K562 (cell line): Measurements from ENCODE around the gene INO80C. TPM values are rescaled to one million over a fixed set of nuclear protein-coding genes. Genes with fewer than 3 reads are reported as not detected.

ENCODE experiments used
- BMI1 ChIP-seq: fragments of 150-350 bp; IDR thresholded peaks from 2 replicates; pipeline ENCODE4 v1.6.1; 2014; ENCODE audit warnings: low read length
- CBX3 ChIP-seq, 2 experiments: IDR thresholded peaks; 1 replicate in 1 of 2; 2 replicates in 1 of 2; pipeline ENCODE4 v1.6.1; 2012; ENCODE audit warnings: inconsistent platforms in 2 of 2, low read length in 2 of 2, borderline replicate concordance in 1 of 2, control low read depth in 1 of 2
- CSDE1 ChIP-seq, 2 experiments: fragments of 450-650 bp; IDR thresholded peaks; 2 replicates each; pipeline ENCODE4 v1.6.1; 2016; ENCODE audit warnings: mild to moderate bottlenecking in 1 of 2
- GABPB2 ChIP-seq: fragments of 250-450 bp; sonication (Bioruptor Pico); conservative IDR thresholded peaks from 2 replicates; pipeline ENCODE4 v1.5.1; 2021; ENCODE audit warnings: mild to moderate bottlenecking
- MYC ChIP-seq, 2 experiments: fragments of 250-450 bp in 1 of 2; sonication (Bioruptor Pico) in 1 of 2; IDR thresholded peaks; 2 replicates each; pipeline versions ENCODE4 v1.5.1 to v1.6.1; 2012 to 2021; ENCODE audit warnings: low read depth in 2 of 2, borderline replicate concordance in 1 of 2, improper control_type of control experiment in 1 of 2, low read length in 1 of 2, mild to moderate bottlenecking in 1 of 2, moderate library complexity in 1 of 2
- SRSF9 ChIP-seq: fragments of 200-400 bp; formaldehyde crosslinking; IDR thresholded peaks from 2 replicates; pipeline ENCODE4 v1.6.1; 2017; ENCODE audit warnings: low read depth, low read length, borderline replicate concordance
- TBL1XR1 ChIP-seq, 2 experiments: IDR thresholded peaks; 2 replicates each; pipeline ENCODE4 v1.6.1; 2012; ENCODE audit warnings: improper control_type of control experiment in 2 of 2, low read length in 2 of 2, mild to moderate bottlenecking in 1 of 2
- TEAD4 ChIP-seq, 2 experiments: sonication (generic) in 1 of 2; formaldehyde crosslinking in 1 of 2; IDR thresholded peaks; 2 replicates each; pipeline versions ENCODE4 v1.6.1 to v1.8.0; 2012 to 2022; ENCODE audit warnings: borderline replicate concordance in 1 of 2, inconsistent platforms in 1 of 2, low read length in 1 of 2, mild to moderate bottlenecking in 1 of 2, missing genetic modification reagents in 1 of 2
- TRIM24 ChIP-seq, 2 experiments: fragments of 450-650 bp; IDR thresholded peaks; 2 replicates each; pipeline ENCODE4 v1.6.1; 2016
- ZFX ChIP-seq: sonication (generic); formaldehyde crosslinking; IDR thresholded peaks from 2 replicates; pipeline ENCODE4 v1.8.0; 2022; ENCODE audit warnings: mild to moderate bottlenecking, missing genetic modification reagents, moderate library complexity
- ZKSCAN1 ChIP-seq: fragments of 150-350 bp; IDR thresholded peaks from 2 replicates; pipeline ENCODE4 v1.6.1; 2016; ENCODE audit warnings: low read depth, low read length
- polyA plus RNA-seq, 8 experiments: library from polyadenylated mRNA; depleted of rRNA in 4 of 8; stranded (reverse) in 5 of 8; unstranded in 3 of 8; fragments of >200 nt; fragmentation: Nextera tagmentation in 2 of 8; fragmentation: Illumina TruSeq in 1 of 8; extraction: Ambion mirVana in 2 of 8; extraction: Trizol in 1 of 8; gene quantifications; 2 replicates each; pipeline versions ENCODE4 v1.2.1 to v1.2.3, GENCODE V29; 2011 to 2014; ENCODE audit warnings: inconsistent platforms in 1 of 8, missing spikeins in 1 of 8
- total RNA-seq, 7 experiments: library from RNA; depleted of rRNA in 6 of 7; stranded (reverse); fragments of >200 nt in 6 of 7; fragmentation: Illumina TruSeq in 2 of 7; extraction: Trizol in 2 of 7; gene quantifications; 2 replicates each; pipeline versions ENCODE4 v1.2.1 to v1.2.3, GENCODE V29; 2011 to 2021; ENCODE audit warnings: low replicate concordance in 1 of 7
- TF ChIP-seq, protein P1 (sequence below), 2 experiments: IDR thresholded peaks in 1 of 2; conservative IDR thresholded peaks in 1 of 2; 2 replicates each; pipeline ENCODE4 v1.6.1; 2016; ENCODE audit warnings: low read depth in 2 of 2, mild to moderate bottlenecking in 1 of 2, missing compliant biosample characterization in 1 of 2, missing genetic modification characterization in 1 of 2, moderate library complexity in 1 of 2
- TF ChIP-seq, protein P2 (sequence below): sonication (generic); formaldehyde crosslinking; IDR thresholded peaks from 2 replicates; pipeline ENCODE4 v1.8.0; 2022; ENCODE audit warnings: mild to moderate bottlenecking, missing genetic modification reagents
- TF ChIP-seq, protein P3 (sequence below): fragments of 250-450 bp; sonication (Bioruptor Pico); IDR thresholded peaks from 2 replicates; pipeline ENCODE4 v1.4.0; 2020; ENCODE audit warnings: mild to moderate bottlenecking
- TF ChIP-seq, protein P4 (sequence below), 2 experiments: fragments of 200-800 bp in 1 of 2; sonication (Bioruptor generic) in 1 of 2; sonication (generic) in 1 of 2; formaldehyde crosslinking in 1 of 2; IDR thresholded peaks in 1 of 2; conservative IDR thresholded peaks in 1 of 2; 2 replicates each; pipeline versions ENCODE4 v1.5.0 to v1.6.1; 2016 to 2020; ENCODE audit warnings: missing compliant biosample characterization in 1 of 2, missing genetic modification characterization in 1 of 2, missing genetic modification reagents in 1 of 2
- TF ChIP-seq, protein P5 (sequence below): sonication (generic); IDR thresholded peaks from 2 replicates; pipeline ENCODE4 v1.6.1; 2016

The INO80C gene
- total and polyA plus RNA-seq, 9 of the 15 experiments (the other 6 are each of a cell fraction or from before 2014, with no cell fraction given), result 14.3 to 53.3 (median 46.6) TPM

DNA sequence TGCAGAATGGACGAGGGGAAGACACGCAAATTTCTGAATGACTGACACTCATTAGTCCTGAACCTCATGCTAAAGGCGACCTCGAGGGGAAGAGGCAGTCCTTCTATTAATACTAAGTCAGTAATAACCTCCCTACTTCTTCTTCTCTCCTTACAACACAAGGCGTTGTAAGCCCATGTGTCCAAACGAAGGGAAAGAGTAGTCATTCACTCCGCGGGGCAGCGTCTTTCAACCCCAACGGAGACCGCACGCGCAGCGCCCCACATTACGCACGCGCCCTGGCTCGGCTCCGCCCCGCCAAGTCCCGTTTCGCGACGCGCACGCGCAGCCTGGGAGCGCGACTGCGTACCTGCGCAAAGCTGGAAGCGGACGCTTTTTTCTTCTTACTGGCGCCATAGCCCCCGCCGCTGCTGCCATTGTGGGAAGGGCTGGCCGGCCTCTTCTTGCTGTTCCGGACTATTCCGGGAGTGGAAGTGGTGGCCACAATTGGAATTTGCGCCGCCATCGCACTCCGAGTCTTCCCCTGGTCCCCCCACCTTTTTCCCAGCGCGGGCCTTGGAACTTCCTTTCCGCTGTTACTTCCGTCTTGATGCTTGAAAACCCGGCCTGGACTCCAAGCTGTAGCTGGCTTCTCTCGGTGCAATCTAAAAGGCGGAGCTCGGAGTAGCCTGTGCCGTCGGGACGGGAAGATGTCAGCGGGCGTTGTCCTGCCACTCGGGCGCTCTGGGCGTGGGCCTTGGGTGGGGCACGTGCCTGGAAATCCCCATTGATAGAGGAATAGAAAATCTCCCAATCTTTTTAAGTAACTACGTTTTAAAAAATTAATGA, at the start of gene INO80C (continued):
- TF ChIP-seq, protein P1, sequence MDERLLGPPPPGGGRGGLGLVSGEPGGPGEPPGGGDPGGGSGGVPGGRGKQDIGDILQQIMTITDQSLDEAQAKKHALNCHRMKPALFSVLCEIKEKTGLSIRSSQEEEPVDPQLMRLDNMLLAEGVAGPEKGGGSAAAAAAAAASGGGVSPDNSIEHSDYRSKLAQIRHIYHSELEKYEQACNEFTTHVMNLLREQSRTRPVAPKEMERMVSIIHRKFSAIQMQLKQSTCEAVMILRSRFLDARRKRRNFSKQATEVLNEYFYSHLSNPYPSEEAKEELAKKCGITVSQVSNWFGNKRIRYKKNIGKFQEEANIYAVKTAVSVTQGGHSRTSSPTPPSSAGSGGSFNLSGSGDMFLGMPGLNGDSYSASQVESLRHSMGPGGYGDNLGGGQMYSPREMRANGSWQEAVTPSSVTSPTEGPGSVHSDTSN (CRISPR knock-in tag; IDR thresholded peaks at IDR 0.05; ENCODE audit: low read depth), result no peak
- TF ChIP-seq, protein P1 (tag; conservative IDR thresholded peaks at IDR 0.05; ENCODE audit: low read depth), result peak; percentile 63
- peak; percentile 59; the same call in 1 of the 2 replicates for TF ChIP-seq TEAD4 (IDR thresholded peaks at IDR 0.05; ENCODE audit: low read length)
- TF ChIP-seq TEAD4 (CRISPR knock-in tag; IDR thresholded peaks at IDR 0.05; ENCODE audit: borderline replicate concordance), result no peak; the same call in 1 of the 2 replicates
- TF ChIP-seq, protein P2, sequence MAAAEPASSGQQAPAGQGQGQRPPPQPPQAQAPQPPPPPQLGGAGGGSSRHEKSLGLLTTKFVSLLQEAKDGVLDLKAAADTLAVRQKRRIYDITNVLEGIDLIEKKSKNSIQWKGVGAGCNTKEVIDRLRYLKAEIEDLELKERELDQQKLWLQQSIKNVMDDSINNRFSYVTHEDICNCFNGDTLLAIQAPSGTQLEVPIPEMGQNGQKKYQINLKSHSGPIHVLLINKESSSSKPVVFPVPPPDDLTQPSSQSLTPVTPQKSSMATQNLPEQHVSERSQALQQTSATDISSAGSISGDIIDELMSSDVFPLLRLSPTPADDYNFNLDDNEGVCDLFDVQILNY (CRISPR knock-in tag), result peak; percentile 0; the same call in 1 of the 2 replicates
- TF ChIP-seq TBL1XR1 (IDR thresholded peaks at IDR 0.05; ENCODE audit: low read length in 2 of 2), result peak; percentile 79 to 81
- peak; percentile 54; the same call in 1 of the 2 replicates for TF ChIP-seq BMI1
- no peak for TF ChIP-seq GABPB2 (CRISPR knock-in tag)
- TF ChIP-seq TRIM24 (IDR thresholded peaks at IDR 0.05), result peak; percentile 81 to 85
- TF ChIP-seq, protein P3, sequence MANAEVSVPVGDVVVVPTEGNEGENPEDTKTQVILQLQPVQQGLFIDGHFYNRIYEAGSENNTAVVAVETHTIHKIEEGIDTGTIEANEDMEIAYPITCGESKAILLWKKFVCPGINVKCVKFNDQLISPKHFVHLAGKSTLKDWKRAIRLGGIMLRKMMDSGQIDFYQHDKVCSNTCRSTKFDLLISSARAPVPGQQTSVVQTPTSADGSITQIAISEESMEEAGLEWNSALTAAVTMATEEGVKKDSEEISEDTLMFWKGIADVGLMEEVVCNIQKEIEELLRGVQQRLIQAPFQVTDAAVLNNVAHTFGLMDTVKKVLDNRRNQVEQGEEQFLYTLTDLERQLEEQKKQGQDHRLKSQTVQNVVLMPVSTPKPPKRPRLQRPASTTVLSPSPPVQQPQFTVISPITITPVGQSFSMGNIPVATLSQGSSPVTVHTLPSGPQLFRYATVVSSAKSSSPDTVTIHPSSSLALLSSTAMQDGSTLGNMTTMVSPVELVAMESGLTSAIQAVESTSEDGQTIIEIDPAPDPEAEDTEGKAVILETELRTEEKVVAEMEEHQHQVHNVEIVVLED, result peak; percentile 75
- TF ChIP-seq MYC (IDR thresholded peaks at IDR 0.05; ENCODE audit: low read depth, low read length), result peak; percentile 64; the same call in 1 of the 2 replicates
- TF ChIP-seq MYC (CRISPR knock-in tag; IDR thresholded peaks at IDR 0.05; ENCODE audit: borderline replicate concordance, low read depth), result peak; percentile 58
- TF ChIP-seq ZKSCAN1, result peak; percentile 89; the same call in 1 of the 2 replicates
- TF ChIP-seq CBX3 (IDR thresholded peaks at IDR 0.05; ENCODE audit: borderline replicate concordance in 1 of 2, low read length in 2 of 2), result peak in 1 of 2 experiments; percentile 84; a peak in 2 of 3 replicates
- TF ChIP-seq, protein P4, sequence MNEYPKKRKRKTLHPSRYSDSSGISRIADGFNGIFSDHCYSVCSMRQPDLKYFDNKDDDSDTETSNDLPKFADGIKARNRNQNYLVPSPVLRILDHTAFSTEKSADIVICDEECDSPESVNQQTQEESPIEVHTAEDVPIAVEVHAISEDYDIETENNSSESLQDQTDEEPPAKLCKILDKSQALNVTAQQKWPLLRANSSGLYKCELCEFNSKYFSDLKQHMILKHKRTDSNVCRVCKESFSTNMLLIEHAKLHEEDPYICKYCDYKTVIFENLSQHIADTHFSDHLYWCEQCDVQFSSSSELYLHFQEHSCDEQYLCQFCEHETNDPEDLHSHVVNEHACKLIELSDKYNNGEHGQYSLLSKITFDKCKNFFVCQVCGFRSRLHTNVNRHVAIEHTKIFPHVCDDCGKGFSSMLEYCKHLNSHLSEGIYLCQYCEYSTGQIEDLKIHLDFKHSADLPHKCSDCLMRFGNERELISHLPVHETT (CRISPR knock-in tag; conservative IDR thresholded peaks at IDR 0.05 in 1 of 2, IDR thresholded peaks at IDR 0.05 in 1 of 2), result peak in 1 of 2 experiments; percentile 75; a peak in 1 of 4 replicates
- TF ChIP-seq CSDE1 (IDR thresholded peaks at IDR 0.05), result 0 out of 4 replicates have a peak, but pooled peaks of 1 of the 2 experiments have one; percentile 45
- TF ChIP-seq ZFX, result peak; percentile 97
- TF ChIP-seq, protein P5, sequence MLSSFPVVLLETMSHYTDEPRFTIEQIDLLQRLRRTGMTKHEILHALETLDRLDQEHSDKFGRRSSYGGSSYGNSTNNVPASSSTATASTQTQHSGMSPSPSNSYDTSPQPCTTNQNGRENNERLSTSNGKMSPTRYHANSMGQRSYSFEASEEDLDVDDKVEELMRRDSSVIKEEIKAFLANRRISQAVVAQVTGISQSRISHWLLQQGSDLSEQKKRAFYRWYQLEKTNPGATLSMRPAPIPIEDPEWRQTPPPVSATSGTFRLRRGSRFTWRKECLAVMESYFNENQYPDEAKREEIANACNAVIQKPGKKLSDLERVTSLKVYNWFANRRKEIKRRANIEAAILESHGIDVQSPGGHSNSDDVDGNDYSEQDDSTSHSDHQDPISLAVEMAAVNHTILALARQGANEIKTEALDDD, result peak; percentile 33; the same call in 1 of the 2 replicates
- no peak for TF ChIP-seq SRSF9
